Right forelimb (tissue), 1 donor: Measurements from ENCODE around the gene CNTLN.
"Not testable (repeated sequence)": the region's sequence is repeated elsewhere in the genome, so short reads cannot be mapped to it uniquely, and the experiment has no call there.

ENCODE experiments used
- DNase-seq: peaks from one replicate; pipeline ENCODE4 v3.0.0-alpha.2; 2018

The CNTLN gene

GRCh38 chr9:17422994-17423680 lies 288.3 kb downstream of the CNTLN start:
- no peak for DNase-seq

- no peak for DNase-seq
Measured at GRCh38 chr9:17423681-17424011, 288.8 kb downstream of the CNTLN start.

- no peak for DNase-seq
Measured at GRCh38 chr9:17425384-17425783, 290.5 kb downstream of the CNTLN start.

- no peak for DNase-seq
Measured at GRCh38 chr9:17433526-17433925, 298.7 kb downstream of the CNTLN start.

- DNase-seq: no peak
Measured at GRCh38 chr9:17436854-17437253, 302.0 kb downstream of the CNTLN start.

- DNase-seq: no peak
Measured at GRCh38 chr9:17437813-17438212, 303.0 kb downstream of the CNTLN start.

- not testable (repeated sequence) for DNase-seq
Measured at GRCh38 chr9:17445126-17445525, 310.3 kb downstream of the CNTLN start.

GRCh38 chr9:17453751-17454150 lies 318.9 kb downstream of the CNTLN start:
- no peak for DNase-seq

- DNase-seq: peak; percentile 43
Measured at GRCh38 chr9:17462869-17463464, 328.1 kb downstream of the CNTLN start.

GRCh38 chr9:17470036-17470813 lies 335.4 kb downstream of the CNTLN start:
- no peak for DNase-seq

GRCh38 chr9:17472126-17472525 lies 337.3 kb downstream of the CNTLN start:
- DNase-seq: no peak

- DNase-seq: no peak
Measured at GRCh38 chr9:17476401-17476800, 341.6 kb downstream of the CNTLN start.

- no peak for DNase-seq
Measured at GRCh38 chr9:17477816-17478215, 343.0 kb downstream of the CNTLN start.

GRCh38 chr9:17480966-17481365 lies 346.1 kb downstream of the CNTLN start:
- DNase-seq: no peak

- DNase-seq: no peak
Measured at GRCh38 chr9:17481565-17481964, 346.7 kb downstream of the CNTLN start.

GRCh38 chr9:17484906-17485305 lies 350.1 kb downstream of the CNTLN start:
- no peak for DNase-seq

- no peak for DNase-seq
Measured at GRCh38 chr9:17486396-17486795, 351.6 kb downstream of the CNTLN start.

GRCh38 chr9:17487467-17487866 lies 352.6 kb downstream of the CNTLN start:
- DNase-seq: no peak

GRCh38 chr9:17488662-17489061 lies 353.8 kb downstream of the CNTLN start:
- DNase-seq: no peak

- no peak for DNase-seq
Measured at GRCh38 chr9:17490110-17490509, 355.3 kb downstream of the CNTLN start.

- no peak for DNase-seq
Measured at GRCh38 chr9:17491780-17492179, 356.9 kb downstream of the CNTLN start.

GRCh38 chr9:17503196-17503595 lies 368.4 kb downstream of the CNTLN start:
- DNase-seq: no peak

GRCh38 chr9:17509151-17509550 lies 374.3 kb downstream of the CNTLN start:
- no peak for DNase-seq

GRCh38 chr9:17509701-17510100 lies 374.9 kb downstream of the CNTLN start:
- DNase-seq: no peak
